Islet of Langerhans (tissue), 1 donor: Measurements from ENCODE around the gene CAMK2G.
"Not testable (repeated sequence)": the region's sequence is repeated elsewhere in the genome, so short reads cannot be mapped to it uniquely, and the experiment has no call there.

Experiments used
- FAIRE-seq: peaks from one replicate; lab custom pipeline; 2011; peaks lifted over from hg19 to GRCh38; lab: Jason Lieb, UNC

The CAMK2G gene

GRCh38 chr10:73839276-73839966 is 34.9 kb downstream of the CAMK2G start:
- FAIRE-seq = no peak

DNA sequence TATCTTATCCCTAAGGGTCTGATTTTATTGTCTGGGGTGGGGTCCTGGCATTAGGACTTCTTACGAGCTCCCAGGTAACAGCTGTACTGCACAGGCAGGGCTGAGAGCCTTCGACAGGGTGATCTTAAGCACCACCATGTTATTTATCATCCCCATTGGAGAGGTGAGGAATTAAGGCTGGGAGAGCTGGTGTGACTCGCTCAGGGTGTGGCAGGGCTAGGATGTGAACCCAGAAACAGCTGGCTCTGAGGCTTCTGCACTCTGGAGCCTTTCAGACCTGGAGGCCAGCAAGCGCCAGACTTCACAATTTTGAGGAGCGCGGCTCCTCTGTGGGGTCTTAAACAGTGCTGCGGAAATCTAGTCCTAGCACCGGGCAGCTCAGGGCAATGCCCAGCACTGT is 35.5 kb downstream of the CAMK2G start:
- FAIRE-seq = no peak

DNA sequence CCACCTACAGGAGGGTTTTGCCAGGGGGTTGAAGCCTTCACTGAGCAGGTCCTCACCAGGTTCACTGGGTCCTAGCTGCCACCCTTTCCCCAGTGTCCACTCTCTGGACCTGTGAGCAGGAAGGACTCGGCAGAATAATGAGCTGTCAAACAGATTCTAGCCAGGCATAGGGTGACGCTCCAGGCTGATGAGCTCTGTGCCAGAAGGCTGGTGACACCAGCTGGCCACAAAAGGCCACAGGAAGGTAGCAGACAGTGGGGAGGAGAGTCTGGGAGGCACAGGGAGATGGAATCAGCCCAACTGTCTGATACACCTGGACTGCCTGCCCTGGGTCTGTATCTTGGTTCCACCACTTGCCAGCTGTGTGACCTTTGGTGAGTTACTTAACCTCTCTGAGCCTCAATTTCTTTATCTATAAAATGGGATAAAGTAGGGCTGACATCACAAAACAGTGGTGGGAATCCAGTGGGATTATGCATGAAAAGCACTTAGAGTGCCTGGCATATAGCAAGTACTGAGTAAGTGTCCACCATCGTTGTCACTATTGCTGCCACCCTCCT is 36.3 kb downstream of the CAMK2G start:
- FAIRE-seq = no peak

GRCh38 chr10:73837072-73837471 is 37.3 kb downstream of the CAMK2G start:
- no peak for FAIRE-seq

DNA sequence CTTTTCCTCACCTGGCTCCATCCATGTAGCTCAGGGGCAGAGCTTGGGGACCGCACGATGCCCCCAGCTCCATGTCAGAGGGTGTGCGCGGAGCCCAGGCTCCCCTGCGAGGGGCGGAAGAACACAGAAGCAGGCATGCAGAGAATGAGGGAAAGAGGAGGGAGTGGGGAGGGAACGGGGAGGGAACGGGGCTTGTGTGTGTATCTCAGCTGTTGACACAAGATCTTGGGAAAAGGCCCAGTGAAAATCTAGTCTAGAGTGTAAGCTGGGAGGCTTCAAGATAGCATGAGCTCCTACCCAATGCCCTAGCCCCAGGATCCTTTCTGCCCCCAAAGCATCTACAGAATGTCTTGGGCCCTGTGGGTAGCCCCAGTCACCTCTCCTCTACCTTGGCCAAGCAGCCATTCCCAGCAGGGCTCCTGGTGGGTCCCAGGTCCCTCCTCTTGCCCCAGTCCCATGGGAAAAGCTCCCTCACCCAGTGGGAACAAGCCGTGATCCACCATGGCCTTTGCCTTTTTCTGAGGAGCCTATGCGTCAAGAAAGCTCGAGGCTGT is 37.9 kb downstream of the CAMK2G start:
- no peak for FAIRE-seq

GRCh38 chr10:73829090-73829489 is 45.3 kb downstream of the CAMK2G start:
- not testable (repeated sequence) for FAIRE-seq

GRCh38 chr10:73828161-73828560 is 46.2 kb downstream of the CAMK2G start:
- no peak for FAIRE-seq

GRCh38 chr10:73827346-73828089 is 46.8 kb downstream of the CAMK2G start:
- FAIRE-seq = no peak

DNA sequence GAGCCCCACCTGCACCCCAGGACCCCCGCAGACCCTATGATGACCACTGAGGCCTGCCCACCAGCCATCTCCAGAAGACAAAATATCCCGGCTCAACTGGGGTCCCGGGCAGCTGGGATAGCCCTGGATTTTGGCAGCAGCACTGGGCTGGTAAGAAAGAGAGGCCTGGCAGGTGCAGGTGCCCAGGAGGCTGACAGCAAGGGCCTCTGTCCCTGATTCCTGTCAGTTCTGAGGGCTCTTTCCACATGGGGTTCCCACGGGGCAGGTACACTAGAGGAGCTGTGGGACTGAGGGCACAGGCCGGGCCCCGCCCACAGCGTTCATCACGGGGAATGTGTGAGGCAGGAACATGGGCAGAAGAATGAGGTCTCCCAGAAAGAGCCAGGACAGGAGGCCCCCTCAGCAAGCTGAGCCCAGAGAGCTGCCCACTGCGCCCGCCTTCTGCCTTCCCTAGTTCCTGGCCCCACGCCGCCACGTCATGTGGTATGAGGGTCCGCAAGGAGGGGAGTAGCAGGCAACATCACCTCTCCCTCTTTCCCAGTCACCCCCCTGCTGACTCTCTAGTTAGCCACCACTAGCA is 50.1 kb downstream of the CAMK2G start:
- no peak for FAIRE-seq

DNA sequence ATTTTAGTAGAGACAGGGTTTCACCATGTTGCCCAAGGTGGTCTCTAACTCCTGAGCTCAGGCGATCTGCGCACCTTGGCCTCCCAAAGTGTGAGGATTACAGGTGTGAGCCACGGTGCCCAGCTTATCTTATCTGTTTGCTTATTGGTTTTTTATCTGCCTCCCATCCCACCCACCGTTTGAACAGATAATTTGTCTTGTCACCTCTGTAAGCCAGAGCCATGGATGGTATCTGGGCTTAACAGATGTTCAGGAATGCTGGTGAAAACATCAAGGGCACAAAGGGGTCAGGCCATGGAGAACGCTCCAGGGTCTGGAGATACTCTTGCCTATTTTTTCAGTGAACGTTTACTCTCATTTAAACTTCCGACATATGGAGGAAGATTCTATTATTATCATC is 51.0 kb downstream of the CAMK2G start:
- FAIRE-seq = no peak

- FAIRE-seq = no peak
Measured at GRCh38 chr10:73819513-73820093, 54.8 kb downstream of the CAMK2G start.

GRCh38 chr10:73819081-73819480 is 55.3 kb downstream of the CAMK2G start:
- no peak for FAIRE-seq

GRCh38 chr10:73818402-73818801 is 56.0 kb downstream of the CAMK2G start:
- no peak for FAIRE-seq

- no peak for FAIRE-seq
Measured at GRCh38 chr10:73817826-73818225, 56.5 kb downstream of the CAMK2G start.

DNA sequence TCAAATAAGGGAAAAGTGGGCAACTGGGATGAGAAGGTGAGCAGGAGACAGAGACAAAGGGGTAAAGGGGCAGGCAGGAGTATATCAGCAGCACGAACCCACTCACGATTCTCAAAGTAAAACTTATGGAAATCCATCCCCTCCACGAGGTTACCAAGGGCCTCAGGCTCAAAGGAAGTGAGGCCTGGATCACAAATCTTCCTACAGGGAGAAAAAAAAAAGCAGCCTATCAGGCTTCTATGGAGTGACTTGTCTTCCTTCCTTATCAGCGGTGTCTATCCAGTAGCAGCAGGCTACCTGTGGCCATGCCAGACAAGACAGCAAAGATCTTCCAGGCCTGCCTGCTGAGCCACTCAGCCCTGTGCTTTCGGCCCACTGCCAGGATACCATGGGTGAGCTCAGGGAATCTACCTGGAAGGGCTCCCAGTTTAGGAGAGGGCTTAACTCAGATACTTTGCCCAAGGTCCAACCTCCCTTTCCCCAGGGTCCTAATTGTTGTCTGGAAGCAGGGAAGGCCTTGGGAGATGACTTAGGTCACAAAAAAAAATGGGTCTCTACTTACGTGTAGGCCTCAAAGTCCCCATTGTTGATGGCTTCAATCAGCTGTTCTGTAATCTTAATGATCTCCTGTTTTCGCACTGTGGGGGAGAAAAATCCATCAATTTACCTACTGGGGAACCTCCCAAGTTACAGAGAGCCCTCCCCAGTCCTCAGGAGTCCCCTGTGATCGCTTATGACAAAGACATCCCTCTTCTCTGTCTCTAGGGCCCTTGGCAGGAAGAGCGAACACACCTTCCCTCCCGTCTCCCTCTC is 57.2 kb downstream of the CAMK2G start:
- no peak for FAIRE-seq

GRCh38 chr10:73815719-73816030 is 58.7 kb downstream of the CAMK2G start:
- no peak for FAIRE-seq

DNA sequence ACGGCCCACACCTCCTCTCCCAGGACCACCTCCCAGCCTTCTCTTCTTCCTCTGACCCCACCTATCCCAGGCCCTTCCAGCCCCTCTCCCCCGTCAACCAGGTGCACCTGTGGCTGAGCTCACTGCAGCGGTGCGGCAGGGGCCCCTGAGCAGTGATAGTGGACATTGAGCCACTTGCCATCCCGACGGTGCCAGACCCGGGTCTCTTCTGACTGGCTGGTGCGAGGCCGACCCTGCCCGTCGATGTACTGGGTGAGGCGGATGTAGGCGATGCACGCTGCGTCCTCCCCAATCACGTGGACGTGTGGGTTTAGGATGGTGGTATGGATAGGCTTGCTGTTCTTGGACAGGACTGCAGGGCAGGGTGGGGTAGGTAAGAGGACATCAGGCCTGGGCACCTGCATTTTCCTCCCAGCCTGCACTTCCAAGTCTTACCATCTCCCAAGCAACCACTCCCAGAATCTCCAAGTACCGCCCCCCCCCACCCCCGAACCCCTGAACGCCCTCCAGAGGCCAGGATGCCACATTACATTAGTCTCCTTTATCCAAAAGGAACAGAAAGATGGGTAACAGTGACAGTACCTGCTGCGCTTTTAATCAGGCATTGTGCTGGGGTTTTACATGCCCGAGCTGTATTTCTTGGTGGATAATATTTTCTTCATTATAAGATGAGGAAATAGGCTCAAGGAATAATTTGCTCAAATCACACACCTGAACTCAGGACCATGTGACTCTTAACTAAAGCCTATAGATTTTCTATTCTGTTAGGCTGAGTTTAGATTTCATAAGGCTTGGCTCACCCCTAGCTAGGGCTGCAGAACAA is 59.2 kb downstream of the CAMK2G start:
- FAIRE-seq = no peak

DNA sequence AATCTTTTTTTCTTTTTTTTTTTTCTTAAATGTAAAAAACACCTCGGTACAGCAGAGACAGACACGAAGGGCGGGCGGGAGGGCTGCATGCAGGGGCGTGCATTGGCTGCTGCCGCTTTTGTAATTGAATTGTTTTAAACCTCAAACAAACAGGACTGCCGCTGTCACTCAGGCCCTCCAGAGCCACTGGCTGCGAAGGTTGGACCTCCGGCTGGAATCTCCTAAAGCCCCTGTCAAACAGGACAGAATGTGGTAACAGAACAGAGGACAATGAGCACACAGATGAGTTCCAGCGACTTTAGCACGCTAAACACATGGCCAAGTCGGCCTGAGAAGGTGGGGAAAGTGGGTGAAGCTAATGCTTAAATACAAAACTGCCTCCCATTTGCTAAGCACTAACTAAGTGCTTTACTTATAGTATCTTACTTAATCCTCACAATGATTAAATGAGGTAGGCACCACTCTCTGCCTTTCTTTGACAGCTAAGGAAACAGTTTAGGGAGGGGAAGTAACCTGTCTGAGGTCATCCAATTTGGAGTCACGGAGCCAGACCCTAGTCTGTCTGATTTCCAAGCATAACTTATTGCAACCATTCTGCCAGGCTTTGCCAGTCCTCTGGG is 60.0 kb downstream of the CAMK2G start:
- FAIRE-seq = no peak

DNA sequence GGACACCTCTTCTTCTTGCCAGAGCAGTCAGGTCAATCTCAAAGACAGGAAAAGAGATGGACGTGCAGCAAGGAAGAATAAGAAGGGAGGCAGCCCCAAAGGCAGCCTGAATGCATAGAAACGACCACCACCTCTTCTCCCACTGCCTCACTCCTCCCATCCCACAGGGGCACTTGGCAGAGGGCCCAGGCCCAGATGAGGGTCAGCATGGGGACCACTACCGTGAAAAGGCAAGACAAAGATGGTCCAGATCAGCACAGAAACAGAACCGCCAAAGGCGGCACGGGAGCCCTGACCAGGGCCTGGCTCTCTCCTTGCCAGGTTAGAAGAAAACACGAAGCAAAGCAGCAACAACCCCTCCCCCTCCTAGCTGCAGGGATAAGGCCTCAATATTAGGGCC is 61.0 kb downstream of the CAMK2G start:
- no peak for FAIRE-seq

- FAIRE-seq = no peak
Measured at GRCh38 chr10:73812657-73813056, 61.7 kb downstream of the CAMK2G start.
